ENCODE results near the gene DPYSL5.

GRCh38 chr2:26998323-26998722 lies 150.4 kb downstream of the DPYSL5 start:
- TF ChIP-seq REST (IDR thresholded peaks at IDR 0.05; ENCODE audit: low read depth, low read length) = no peak
- no peak for TF ChIP-seq CTCF (IDR thresholded peaks at IDR 0.05 in 2 of 3, conservative IDR thresholded peaks at IDR 0.05 in 1 of 3; ENCODE audit: control insufficient read depth in 2 of 3, extremely low read depth in 1 of 3, insufficient read depth in 1 of 3, low read depth in 3 of 3, low read length in 3 of 3)
- no peak for TF ChIP-seq TAF1 (IDR thresholded peaks at IDR 0.05; ENCODE audit: borderline replicate concordance, low read depth, low read length)
- TF ChIP-seq HCFC1 (IDR thresholded peaks at IDR 0.05; ENCODE audit: low read length) = no peak
- TF ChIP-seq GABPA (IDR thresholded peaks at IDR 0.05; ENCODE audit: low read depth) = no peak
- no peak for TF ChIP-seq POLR2A (IDR thresholded peaks at IDR 0.05; ENCODE audit: low read depth, low read length)

All from GM12878 (cell line).